ENCODE data around the gene TRERF1.
A peak's percentile ranks its signal among the peaks of the same experiment; 100 is the strongest.

Gene TRERF1

DNA sequence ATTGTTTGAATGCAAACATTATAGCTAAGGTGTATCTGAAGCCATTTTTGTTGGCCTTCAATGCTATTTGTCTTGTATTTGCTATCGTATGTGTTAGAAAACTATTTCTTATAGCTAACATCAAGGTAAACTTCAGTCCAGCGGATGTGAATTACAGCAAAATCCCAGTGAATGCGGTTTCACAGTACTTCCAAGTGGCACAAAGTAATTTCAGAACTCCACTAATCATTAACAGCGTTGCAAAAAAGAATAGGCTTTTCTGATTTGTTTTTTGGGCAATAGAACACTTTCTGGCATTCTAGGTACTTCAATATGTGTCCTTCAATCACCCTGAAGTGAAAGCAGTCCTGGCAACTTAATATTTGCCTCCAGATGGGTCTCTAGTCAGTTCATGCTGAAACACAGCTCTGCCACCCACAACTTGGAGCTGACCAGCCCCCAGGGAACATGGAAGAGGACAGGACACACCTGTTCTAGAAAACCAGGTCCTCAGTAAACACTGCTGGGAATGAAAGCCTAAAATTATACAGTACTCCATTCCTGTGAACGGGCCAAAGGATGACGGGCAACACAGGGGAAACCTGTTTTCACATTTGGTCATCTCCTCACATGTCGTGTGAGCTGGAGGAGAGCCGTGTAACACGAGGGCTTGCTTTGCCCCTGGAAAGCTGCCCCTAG lies 224.4 kb downstream of the TRERF1 start:
- no peak for DNase-seq (ENCODE audit: low read depth, low spot score)
- Histone ChIP-seq H3K4me3 (no peak overlapping the region), H3K9ac (ENCODE audit: insufficient read length) (no peak overlapping the region), H3K27ac (no peak overlapping the region), H3K36me3 (ENCODE audit: insufficient read depth, low read length) (no peaks in the 10 kb centered on the region; the same call in 1 of the 2 replicates), H3K9me3 (ENCODE audit: low read depth, low read length) (no peaks in the 10 kb centered on the region)
- TF ChIP-seq POLR2AphosphoS5 (IDR thresholded peaks at IDR 0.05; ENCODE audit: borderline replicate concordance, low read depth, low read length), result no peak
- TF ChIP-seq EZH2 (IDR thresholded peaks at IDR 0.05), result no peak
- no peak for TF ChIP-seq FOXP2 (optimal IDR thresholded peaks at IDR 0.05; ENCODE audit: control extremely low read depth, extremely low read length, insufficient read depth)

DNA sequence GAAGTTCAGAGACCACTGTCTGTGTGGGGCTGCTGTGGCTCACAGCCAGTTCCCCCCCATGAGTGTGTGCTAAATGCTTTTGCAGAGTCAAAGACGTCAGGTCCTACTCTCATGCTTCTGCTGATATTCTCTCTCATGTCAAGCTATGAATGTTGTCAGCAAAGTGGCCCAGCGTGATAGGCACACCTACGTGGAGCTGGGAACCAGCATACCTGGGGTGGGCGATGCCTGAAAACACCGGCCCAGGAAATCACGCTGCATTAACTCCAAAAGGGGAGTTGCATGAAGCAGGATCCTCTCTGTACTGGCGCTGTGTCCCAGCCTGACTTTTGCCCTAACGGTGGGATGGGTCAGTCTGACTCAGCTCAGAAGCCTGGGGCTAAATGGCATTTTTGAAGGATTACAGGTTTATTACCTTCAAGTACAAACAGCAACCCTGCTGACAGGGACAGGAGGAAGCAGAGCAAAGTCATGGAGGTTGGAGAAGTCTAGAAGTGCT lies 225.0 kb downstream of the TRERF1 start:
- Histone ChIP-seq H3K9ac (ENCODE audit: insufficient read length) (no peak overlapping the region), H3K36me3 (ENCODE audit: insufficient read depth, low read length) (no peaks in the 10 kb centered on the region; the same call in 1 of the 2 replicates), H3K27ac (no peak overlapping the region), H3K4me3 (no peak overlapping the region), H3K9me3 (ENCODE audit: low read depth, low read length) (no peaks in the 10 kb centered on the region)
- DNase-seq (ENCODE audit: low read depth, low spot score), result no peak
- TF ChIP-seq FOXP2 (optimal IDR thresholded peaks at IDR 0.05; ENCODE audit: control extremely low read depth, extremely low read length, insufficient read depth) (no peak), POLR2AphosphoS5 (IDR thresholded peaks at IDR 0.05; ENCODE audit: borderline replicate concordance, low read depth, low read length) (no peak), EZH2 (IDR thresholded peaks at IDR 0.05) (no peak)

DNA sequence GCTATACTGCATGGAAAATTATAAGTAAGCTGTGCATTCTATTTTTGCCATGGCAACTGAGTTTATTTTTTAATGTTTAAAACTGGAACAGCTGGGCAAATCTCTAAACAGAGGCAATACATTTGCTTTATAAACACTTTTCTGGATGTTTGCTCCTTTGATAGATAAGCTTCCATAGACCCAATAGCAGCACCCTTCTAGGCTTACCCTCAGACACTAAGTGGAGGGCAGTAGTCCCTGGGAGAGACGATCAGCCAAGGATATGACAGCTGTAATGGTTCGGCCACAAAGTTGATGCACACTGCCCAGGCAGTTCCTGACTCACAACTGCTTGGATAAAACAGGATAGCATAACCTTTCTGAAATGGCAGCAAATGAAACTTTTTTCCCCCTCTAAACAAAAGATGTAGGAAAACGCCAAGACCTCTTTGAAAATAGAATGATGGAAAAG lies 225.5 kb downstream of the TRERF1 start:
- TF ChIP-seq FOXP2 (optimal IDR thresholded peaks at IDR 0.05; ENCODE audit: control extremely low read depth, extremely low read length, insufficient read depth) (no peak), POLR2AphosphoS5 (IDR thresholded peaks at IDR 0.05; ENCODE audit: borderline replicate concordance, low read depth, low read length) (no peak), EZH2 (IDR thresholded peaks at IDR 0.05) (no peak)
- Histone ChIP-seq H3K4me3 (no peak overlapping the region), H3K9ac (ENCODE audit: insufficient read length) (no peak overlapping the region), H3K36me3 (ENCODE audit: insufficient read depth, low read length) (no peaks in the 10 kb centered on the region; the same call in 1 of the 2 replicates), H3K9me3 (ENCODE audit: low read depth, low read length) (no peaks in the 10 kb centered on the region), H3K27ac (peak overlapping the region; percentile 84)
- DNase-seq (ENCODE audit: low read depth, low spot score), result no peak

DNA sequence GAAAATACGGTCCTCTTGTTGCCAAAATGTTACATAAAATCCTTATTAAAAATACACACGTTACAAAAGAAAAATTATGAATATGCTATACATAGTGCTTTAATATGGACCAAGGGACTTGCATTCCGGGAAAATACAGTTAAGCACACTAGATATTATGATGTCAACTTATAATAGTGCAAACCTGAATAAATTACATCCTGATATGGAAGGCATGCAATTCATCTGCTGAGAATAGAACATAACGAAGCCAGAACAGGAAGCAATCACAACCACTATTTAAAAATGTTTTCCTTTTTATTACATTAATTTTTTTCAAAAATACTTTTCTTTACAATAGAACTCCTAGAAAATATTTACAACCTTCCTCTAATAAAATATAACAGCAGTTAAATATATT lies 226.3 kb downstream of the TRERF1 start:
- H3K36me3 ChIP-seq (ENCODE audit: insufficient read depth, low read length), result no peaks in the 10 kb centered on the region; the same call in 1 of the 2 replicates
- H3K9ac ChIP-seq (ENCODE audit: insufficient read length), result peak overlapping the region; percentile 47
- H3K4me3 ChIP-seq, result peak overlapping the region; percentile 41
- DNase-seq (ENCODE audit: low read depth, low spot score), result peak; percentile 61
- no peaks in the 10 kb centered on the region for H3K9me3 ChIP-seq (ENCODE audit: low read depth, low read length)
- H3K27ac ChIP-seq, result peak overlapping the region; percentile 84
- TF ChIP-seq EZH2 (IDR thresholded peaks at IDR 0.05) (no peak), POLR2AphosphoS5 (IDR thresholded peaks at IDR 0.05; ENCODE audit: borderline replicate concordance, low read depth, low read length) (no peak), FOXP2 (optimal IDR thresholded peaks at IDR 0.05; ENCODE audit: control extremely low read depth, extremely low read length, insufficient read depth) (no peak)

DNA sequence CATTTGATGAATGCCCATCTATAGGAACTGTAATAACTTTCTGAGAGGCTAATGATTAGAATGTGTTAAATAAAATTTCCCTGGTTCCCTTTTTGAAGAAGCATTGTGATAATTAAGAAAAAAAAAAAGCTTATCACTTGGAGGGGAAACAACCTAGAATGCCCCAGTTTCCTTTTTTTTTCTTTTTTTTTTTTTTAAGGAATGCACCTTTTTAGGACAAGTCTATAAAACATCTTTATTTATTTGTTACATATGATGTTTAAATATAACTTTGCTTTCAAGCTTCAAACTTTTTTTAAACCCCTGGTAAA lies 226.7 kb downstream of the TRERF1 start:
- Histone ChIP-seq H3K27ac (peak overlapping the region; percentile 84), H3K4me3 (no peak overlapping the region; the same call in 1 of the 2 replicates), H3K9ac (ENCODE audit: insufficient read length) (peak overlapping the region; percentile 47), H3K9me3 (ENCODE audit: low read depth, low read length) (no peaks in the 10 kb centered on the region), H3K36me3 (ENCODE audit: insufficient read depth, low read length) (no peaks in the 10 kb centered on the region; the same call in 1 of the 2 replicates)
- TF ChIP-seq EZH2 (IDR thresholded peaks at IDR 0.05) (no peak), FOXP2 (optimal IDR thresholded peaks at IDR 0.05; ENCODE audit: control extremely low read depth, extremely low read length, insufficient read depth) (no peak), POLR2AphosphoS5 (IDR thresholded peaks at IDR 0.05; ENCODE audit: borderline replicate concordance, low read depth, low read length) (no peak)
- DNase-seq (ENCODE audit: low read depth, low spot score), result no peak

DNA sequence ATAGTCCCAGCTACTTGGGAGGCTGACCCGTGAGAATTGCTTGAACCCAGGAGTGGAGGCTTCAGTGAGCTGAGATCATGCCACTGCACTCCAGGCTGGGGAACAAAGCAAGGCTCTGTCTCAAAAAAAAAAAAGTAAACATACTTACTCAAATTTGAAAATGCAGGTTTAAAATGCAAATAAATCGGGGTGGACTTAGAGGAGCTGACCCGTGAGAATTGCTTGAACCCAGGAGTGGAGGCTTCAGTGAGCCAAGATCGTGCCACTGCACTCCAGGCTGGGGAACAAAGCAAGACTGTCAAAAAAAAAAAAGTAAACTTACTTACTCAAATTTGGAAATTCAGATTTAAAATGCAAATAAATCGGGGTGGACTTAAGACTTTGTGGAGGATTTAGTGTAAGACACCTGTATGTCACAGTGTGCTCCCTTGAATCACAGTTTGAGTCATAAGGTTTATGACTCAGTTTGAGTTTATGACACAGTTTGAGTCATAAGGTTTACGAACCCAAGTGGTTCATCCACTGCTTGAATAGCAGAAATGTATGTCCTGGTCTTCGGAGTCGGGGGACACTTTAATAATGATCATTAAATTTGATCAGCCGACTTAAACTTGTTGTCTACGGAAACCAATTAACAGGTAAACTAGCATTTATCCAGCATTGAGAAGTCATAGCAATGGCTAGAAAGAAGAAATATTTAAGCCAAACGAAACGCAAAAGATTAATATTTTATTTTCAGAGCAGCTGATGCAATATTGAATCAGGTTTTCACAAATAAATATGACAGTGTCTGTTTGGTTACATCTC lies 227.3 kb downstream of the TRERF1 start:
- TF ChIP-seq EZH2 (IDR thresholded peaks at IDR 0.05) (no peak), POLR2AphosphoS5 (IDR thresholded peaks at IDR 0.05; ENCODE audit: borderline replicate concordance, low read depth, low read length) (no peak), FOXP2 (optimal IDR thresholded peaks at IDR 0.05; ENCODE audit: control extremely low read depth, extremely low read length, insufficient read depth) (no peak)
- H3K9me3 ChIP-seq (ENCODE audit: low read depth, low read length), result no peaks in the 10 kb centered on the region
- H3K9ac ChIP-seq (ENCODE audit: insufficient read length), result peak overlapping the region; percentile 47
- no peak for DNase-seq (ENCODE audit: low read depth, low spot score)
- H3K4me3 ChIP-seq, result peak overlapping the region; percentile 25; the same call in 1 of the 2 replicates
- no peaks in the 10 kb centered on the region; the same call in 1 of the 2 replicates for H3K36me3 ChIP-seq (ENCODE audit: insufficient read depth, low read length)
- peak overlapping the region; percentile 84 for H3K27ac ChIP-seq

DNA sequence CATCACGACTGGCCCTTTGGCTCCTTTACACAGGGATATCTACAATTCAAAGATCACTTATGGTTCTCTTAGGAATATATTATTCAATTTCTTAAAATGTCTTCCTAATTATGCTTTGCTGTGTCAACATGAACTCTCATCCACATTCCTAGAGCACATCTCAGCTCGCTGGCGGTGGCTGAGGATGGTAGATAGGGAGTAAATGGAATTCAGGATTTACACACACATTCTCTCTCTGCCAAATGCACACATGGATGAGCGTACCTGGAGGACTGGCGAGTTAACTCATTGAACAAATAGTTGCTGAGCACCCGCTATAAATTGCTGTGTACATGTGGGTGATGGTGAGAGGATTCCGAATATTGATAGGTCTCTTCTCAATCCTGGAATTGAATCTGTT lies 229.3 kb downstream of the TRERF1 start:
- Histone ChIP-seq H3K27ac (no peak overlapping the region), H3K36me3 (ENCODE audit: insufficient read depth, low read length) (no peaks in the 10 kb centered on the region), H3K9ac (ENCODE audit: insufficient read length) (no peak overlapping the region), H3K9me3 (ENCODE audit: low read depth, low read length) (no peaks in the 10 kb centered on the region), H3K4me3 (no peak overlapping the region)
- TF ChIP-seq EZH2 (IDR thresholded peaks at IDR 0.05), result no peak
- TF ChIP-seq POLR2AphosphoS5 (IDR thresholded peaks at IDR 0.05; ENCODE audit: borderline replicate concordance, low read depth, low read length), result no peak
- no peak for TF ChIP-seq FOXP2 (optimal IDR thresholded peaks at IDR 0.05; ENCODE audit: control extremely low read depth, extremely low read length, insufficient read depth)
- no peak for DNase-seq (ENCODE audit: low read depth, low spot score)

DNA sequence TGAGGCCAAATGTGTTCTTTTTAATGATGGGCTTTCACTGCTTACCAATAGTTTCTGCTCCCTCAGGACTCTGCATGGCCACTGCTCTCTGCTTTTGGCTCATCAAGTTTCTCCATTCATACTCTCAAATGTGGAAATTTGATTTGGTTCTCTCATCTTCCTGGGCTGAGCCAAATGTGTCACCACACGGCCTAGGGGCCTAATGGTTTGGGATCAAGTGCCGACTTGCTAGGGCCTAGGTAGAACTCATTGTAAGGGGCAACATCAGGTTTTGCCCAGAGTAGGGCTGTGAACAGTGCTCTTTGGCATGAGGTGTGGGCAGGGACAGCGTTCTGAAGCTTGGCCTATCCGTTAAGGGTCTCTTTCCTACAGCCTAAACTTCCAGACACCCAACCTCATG lies 230.2 kb downstream of the TRERF1 start:
- no peak overlapping the region for H3K9ac ChIP-seq (ENCODE audit: insufficient read length)
- no peaks in the 10 kb centered on the region for H3K9me3 ChIP-seq (ENCODE audit: low read depth, low read length)
- TF ChIP-seq FOXP2 (optimal IDR thresholded peaks at IDR 0.05; ENCODE audit: control extremely low read depth, extremely low read length, insufficient read depth), result no peak
- TF ChIP-seq POLR2AphosphoS5 (IDR thresholded peaks at IDR 0.05; ENCODE audit: borderline replicate concordance, low read depth, low read length), result no peak
- TF ChIP-seq EZH2 (IDR thresholded peaks at IDR 0.05), result no peak
- no peak overlapping the region for H3K27ac ChIP-seq
- no peak for DNase-seq (ENCODE audit: low read depth, low spot score)
- H3K36me3 ChIP-seq (ENCODE audit: insufficient read depth, low read length), result no peaks in the 10 kb centered on the region
- H3K4me3 ChIP-seq, result no peak overlapping the region

Data from SK-N-MC (cell line).